Measurements from ENCODE around the gene RPL7L1.
A peak's percentile ranks its signal among the peaks of the same experiment; 100 is the strongest.
"Not testable (repeated sequence)": the region's sequence is repeated elsewhere in the genome, so short reads cannot be mapped to it uniquely, and the experiment has no call there.

RPL7L1 gene

DNA sequence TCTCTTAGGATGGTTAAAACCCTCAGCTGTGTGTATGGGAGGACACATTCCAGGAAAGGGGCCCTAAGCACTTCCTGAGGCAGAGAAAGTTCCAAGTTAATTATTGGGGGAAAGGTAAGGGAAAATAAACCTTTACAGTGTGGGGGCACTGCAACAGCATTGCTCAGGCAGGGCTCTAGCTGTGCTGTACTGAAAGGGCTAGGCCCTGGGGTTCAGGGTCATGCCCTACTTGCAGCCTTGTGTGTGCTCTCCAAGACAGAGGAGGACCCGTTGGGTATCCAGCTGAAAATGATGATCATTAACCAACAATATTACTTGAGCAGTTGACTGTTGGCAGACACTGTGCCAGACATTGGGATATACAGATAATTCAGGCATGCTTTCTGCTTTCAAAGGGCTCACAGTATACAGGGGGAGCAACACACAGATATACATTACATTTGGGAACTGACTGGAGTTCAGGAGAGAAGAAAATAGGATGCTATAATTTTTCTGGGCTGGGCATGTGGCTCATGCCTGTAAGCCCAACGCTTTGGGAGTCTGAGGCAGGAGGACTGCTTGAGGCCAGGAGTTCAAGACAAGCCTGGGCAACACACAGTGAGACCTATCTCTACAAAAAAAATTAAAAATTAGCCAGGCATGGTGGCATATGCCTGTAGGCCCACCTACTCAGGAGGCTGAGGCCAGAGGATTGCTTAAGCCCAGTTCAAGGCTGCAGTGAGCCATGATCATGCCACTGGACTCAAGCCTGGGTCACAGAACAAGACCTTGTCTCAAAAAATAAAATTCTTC lies 9.1 kb upstream of the RPL7L1 start:
- H3K4me3 ChIP-seq (ENCODE audit: low read depth in 1 of 2, low read length in 1 of 2), result no peak overlapping the region
- no peaks in the 10 kb centered on the region for H3K27me3 ChIP-seq
- no peak overlapping the region for H3K27ac ChIP-seq
- H3K9me3 ChIP-seq, result no peaks in the 10 kb centered on the region
- H3K4me1 ChIP-seq (ENCODE audit: control insufficient read depth in 1 of 2, insufficient read depth in 1 of 2, low read depth in 1 of 2, low read length in 1 of 2), result no peaks in the 10 kb centered on the region
- H3K36me3 ChIP-seq, result peaks cover 48% of the 10 kb centered on the region
- TF ChIP-seq, protein P1, sequence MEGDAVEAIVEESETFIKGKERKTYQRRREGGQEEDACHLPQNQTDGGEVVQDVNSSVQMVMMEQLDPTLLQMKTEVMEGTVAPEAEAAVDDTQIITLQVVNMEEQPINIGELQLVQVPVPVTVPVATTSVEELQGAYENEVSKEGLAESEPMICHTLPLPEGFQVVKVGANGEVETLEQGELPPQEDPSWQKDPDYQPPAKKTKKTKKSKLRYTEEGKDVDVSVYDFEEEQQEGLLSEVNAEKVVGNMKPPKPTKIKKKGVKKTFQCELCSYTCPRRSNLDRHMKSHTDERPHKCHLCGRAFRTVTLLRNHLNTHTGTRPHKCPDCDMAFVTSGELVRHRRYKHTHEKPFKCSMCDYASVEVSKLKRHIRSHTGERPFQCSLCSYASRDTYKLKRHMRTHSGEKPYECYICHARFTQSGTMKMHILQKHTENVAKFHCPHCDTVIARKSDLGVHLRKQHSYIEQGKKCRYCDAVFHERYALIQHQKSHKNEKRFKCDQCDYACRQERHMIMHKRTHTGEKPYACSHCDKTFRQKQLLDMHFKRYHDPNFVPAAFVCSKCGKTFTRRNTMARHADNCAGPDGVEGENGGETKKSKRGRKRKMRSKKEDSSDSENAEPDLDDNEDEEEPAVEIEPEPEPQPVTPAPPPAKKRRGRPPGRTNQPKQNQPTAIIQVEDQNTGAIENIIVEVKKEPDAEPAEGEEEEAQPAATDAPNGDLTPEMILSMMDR (IDR thresholded peaks at IDR 0.05), result no peak

DNA sequence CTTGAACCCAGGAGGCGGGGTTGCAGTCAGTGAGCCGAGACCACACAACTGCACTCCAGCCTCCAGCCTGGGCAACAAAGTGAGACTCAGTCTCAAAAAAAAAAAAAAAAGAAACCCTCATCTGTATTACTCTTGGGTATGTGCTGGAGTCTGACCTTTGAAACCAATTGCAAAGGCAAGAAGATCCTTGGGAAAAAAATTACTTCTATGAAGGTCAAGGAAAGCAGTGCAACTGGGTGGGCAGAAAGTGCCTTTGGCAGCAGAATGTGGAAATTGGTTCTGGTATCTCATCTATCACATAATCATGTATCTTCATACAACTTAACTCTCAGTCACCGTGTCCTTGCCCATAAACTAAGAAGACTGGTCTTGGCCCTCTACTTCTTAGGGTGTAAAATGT lies 7.7 kb upstream of the RPL7L1 start:
- H3K27me3 ChIP-seq, result no peaks in the 10 kb centered on the region
- H3K4me3 ChIP-seq (ENCODE audit: low read depth in 1 of 2, low read length in 1 of 2), result no peak overlapping the region
- H3K27ac ChIP-seq, result no peak overlapping the region
- peaks cover 35% of the 10 kb centered on the region for H3K36me3 ChIP-seq
- H3K4me1 ChIP-seq (ENCODE audit: control insufficient read depth in 1 of 2, insufficient read depth in 1 of 2, low read depth in 1 of 2, low read length in 1 of 2), result no peaks in the 10 kb centered on the region
- no peaks in the 10 kb centered on the region for H3K9me3 ChIP-seq
- TF ChIP-seq, protein P1 (IDR thresholded peaks at IDR 0.05), result no peak

DNA sequence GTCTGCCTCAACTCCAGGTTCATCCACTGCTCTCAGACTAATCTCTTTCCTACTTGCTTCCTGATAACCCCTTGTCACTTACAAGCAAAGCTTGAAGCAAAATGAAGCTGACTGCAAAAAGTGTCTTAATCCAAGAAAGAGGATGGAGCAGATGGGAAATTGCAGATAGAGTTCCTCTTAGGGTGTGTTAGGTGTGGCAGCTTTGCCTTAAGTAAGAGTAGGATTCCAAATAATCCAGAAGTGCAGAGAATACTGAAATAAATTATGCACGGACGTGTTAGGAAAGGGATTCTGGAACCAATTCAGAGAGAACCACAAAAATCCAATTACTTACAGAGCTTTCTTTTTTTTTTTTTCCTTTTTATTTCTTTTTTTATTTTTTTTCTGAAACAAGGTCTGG lies 6.1 kb upstream of the RPL7L1 start:
- H3K4me1 ChIP-seq (ENCODE audit: control insufficient read depth in 1 of 2, insufficient read depth in 1 of 2, low read depth in 1 of 2, low read length in 1 of 2), result no peaks in the 10 kb centered on the region
- no peaks in the 10 kb centered on the region for H3K27me3 ChIP-seq
- no peak overlapping the region for H3K4me3 ChIP-seq (ENCODE audit: low read depth in 1 of 2, low read length in 1 of 2)
- TF ChIP-seq, protein P1 (IDR thresholded peaks at IDR 0.05), result no peak
- H3K36me3 ChIP-seq, result peaks cover 19% of the 10 kb centered on the region
- no peak overlapping the region for H3K27ac ChIP-seq
- no peaks in the 10 kb centered on the region for H3K9me3 ChIP-seq

DNA sequence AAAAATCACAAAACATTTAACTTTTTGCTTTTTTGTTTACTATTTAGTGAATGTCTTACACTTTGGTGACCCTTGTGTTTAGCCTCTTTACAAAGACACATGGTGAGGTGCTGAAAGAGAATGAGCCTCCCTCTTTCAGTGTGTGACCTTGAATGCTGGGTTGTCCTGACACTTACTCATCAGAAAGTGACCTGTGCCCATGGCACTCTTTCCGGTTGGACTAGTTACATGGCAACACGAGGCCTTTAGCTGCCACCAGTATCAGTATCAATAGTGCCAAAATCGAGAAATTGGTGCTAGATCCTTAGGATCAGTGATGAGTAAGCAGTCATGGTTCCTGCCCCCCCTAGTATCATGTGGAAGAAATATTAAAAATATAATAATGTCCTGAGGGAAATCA lies 1.7 kb upstream of the RPL7L1 start:
- no peaks in the 10 kb centered on the region for H3K36me3 ChIP-seq
- no peaks in the 10 kb centered on the region for H3K27me3 ChIP-seq
- peaks cover 16% of the 10 kb centered on the region in 2 experiments for H3K4me1 ChIP-seq (ENCODE audit: control insufficient read depth in 1 of 2, insufficient read depth in 1 of 2, low read depth in 1 of 2, low read length in 1 of 2)
- H3K4me3 ChIP-seq (ENCODE audit: low read depth in 1 of 2, low read length in 1 of 2), result no peak overlapping the region
- no peak overlapping the region for H3K27ac ChIP-seq
- no peaks in the 10 kb centered on the region for H3K9me3 ChIP-seq
- TF ChIP-seq, protein P1 (IDR thresholded peaks at IDR 0.05), result no peak

DNA sequence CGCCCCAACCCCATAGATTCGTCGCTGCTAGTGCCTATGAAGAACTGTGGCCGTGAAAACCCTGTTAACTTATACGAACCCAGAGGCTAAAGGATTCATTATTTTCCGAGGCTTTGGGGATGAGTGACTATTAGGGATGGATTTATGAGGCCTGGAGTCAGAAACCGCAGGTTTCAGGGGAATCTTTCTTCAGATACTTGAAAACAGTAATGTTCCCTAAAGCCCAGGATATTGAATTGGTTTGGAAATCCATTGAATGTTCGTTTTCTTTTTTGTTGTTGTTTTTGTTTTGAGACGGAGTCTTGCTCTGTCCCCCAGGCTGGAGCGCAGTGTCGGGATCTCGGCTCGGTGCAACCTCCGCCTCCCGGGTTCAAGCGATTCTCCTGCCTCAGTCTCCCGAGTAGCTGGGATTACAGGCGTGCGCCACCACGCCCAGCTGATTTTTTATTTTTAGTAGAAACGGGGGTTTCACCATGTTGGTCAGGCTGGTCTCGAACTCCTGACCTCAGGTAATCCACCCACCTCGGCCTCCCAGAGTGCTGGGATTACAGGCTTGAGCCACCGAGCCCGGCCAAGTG lies 913 bp downstream of the RPL7L1 start:
- not testable (repeated sequence) for H3K27me3 ChIP-seq
- peak overlapping the region; percentile 87 to 91 for H3K4me3 ChIP-seq (ENCODE audit: low read depth in 1 of 2, low read length in 1 of 2)

DNA sequence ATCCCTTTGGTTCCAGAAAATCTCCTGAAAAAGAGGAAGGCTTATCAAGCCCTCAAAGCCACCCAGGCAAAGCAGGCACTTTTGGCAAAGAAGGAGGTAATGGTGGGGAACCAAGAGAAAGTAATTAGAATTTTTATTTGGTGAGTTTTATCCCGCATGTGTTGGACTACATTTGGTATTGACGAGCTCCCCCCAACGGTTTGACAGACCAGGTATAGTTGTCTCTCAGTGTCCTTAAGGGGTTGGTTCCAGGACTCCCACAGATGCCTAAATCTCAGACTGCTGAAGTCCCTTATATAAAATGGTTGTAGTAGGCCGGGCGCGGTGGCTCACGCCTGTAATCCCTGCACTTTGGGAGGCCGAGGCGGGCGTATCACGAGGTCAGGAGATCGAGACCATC lies 1.5 kb downstream of the RPL7L1 start:
- H3K4me3 ChIP-seq (ENCODE audit: low read depth in 1 of 2, low read length in 1 of 2), result peak overlapping the region in 1 of 2 experiments; percentile 87
- H3K4me1 ChIP-seq (ENCODE audit: control insufficient read depth in 1 of 2, insufficient read depth in 1 of 2, low read depth in 1 of 2, low read length in 1 of 2), result peaks cover 16% of the 10 kb centered on the region in 2 experiments
- not testable (repeated sequence) for H3K9me3 ChIP-seq, H3K27me3 ChIP-seq, H3K27ac ChIP-seq
- peaks cover 25% of the 10 kb centered on the region for H3K36me3 ChIP-seq

More for the DNA sequence above, 913 bp downstream of the RPL7L1 start:
- Histone ChIP-seq H3K4me1 (ENCODE audit: control insufficient read depth in 1 of 2, insufficient read depth in 1 of 2, low read depth in 1 of 2, low read length in 1 of 2) (peaks cover 16% of the 10 kb centered on the region in 2 experiments), H3K27ac (peak overlapping the region; percentile 91), H3K36me3 (peaks cover 20% of the 10 kb centered on the region)
- H3K9me3 ChIP-seq, result not testable (repeated sequence)

Data from neutrophil (primary cell).